Measurements from ENCODE around the gene PDE4A.

DNA sequence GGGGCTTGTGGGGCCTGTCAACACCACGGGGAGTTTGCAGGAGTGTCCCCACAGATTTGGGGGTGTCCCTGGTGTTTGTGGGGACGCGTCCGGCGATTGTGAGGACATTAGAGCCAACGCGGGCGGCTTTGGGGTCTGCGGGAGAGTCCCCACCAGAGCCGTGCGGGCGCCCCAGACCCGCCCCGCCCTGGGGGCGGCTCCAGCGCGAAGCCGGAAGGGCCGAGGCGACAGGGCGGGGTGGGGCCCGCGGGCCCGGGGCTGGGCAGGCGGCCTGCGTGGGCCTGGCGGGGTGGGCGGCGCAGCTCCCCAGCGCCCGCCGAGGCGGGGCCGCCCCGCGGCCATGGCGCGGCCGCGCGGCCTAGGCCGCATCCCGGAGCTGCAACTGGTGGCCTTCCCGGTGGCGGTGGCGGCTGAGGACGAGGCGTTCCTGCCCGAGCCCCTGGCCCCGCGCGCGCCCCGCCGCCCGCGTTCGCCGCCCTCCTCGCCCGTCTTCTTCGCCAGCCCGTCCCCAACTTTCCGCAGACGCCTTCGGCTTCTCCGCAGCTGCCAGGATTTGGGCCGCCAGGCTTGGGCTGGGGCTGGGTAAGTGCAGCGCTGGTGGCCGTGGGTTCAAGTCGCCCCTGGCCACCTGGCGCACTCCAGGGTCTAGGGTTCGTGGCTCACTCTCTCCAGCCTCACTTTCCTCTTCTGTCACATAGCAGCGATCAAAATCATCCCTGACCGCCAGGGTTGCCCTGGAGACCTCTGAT, 10.3 kb downstream of the PDE4A start:
- TF ChIP-seq EZH2 (IDR thresholded peaks at IDR 0.05; ENCODE audit: insufficient read depth, poor library complexity, severe bottlenecking) (no peak), EZH2phosphoT487 (IDR thresholded peaks at IDR 0.05; ENCODE audit: insufficient read depth, low read depth) (no peak)
